Measurements from ENCODE around the gene TMEM222. TPM values are rescaled to one million over a fixed set of nuclear protein-coding genes. Genes with fewer than 3 reads are reported as not detected.
"Not testable (repeated sequence)": the region's sequence is repeated elsewhere in the genome, so short reads cannot be mapped to it uniquely, and the experiment has no call there.

The TMEM222 gene
- total RNA-seq, 1 donor from 2014 or later = 46.7 TPM

- Mint-ChIP-seq H3K4me1 (no peaks in the 10 kb centered on the region), H3K36me3 (ENCODE audit: low read depth) (no peaks in the 10 kb centered on the region), H3K9me3 (no peaks in the 10 kb centered on the region), H3K4me3 (no peak overlapping the region), H3K27ac (ENCODE audit: unreplicated experiment) (no peak overlapping the region), H3K27me3 (ENCODE audit: low read depth) (peaks cover 22% of the 10 kb centered on the region)
- no peak for DNase-seq (ENCODE audit: low read depth, low spot score)
- TF ChIP-seq CTCF (conservative IDR thresholded peaks at IDR 0.05) = no peak
Observed at GRCh38 chr1:27381969-27382762, 60.2 kb downstream of the TMEM222 start.

GRCh38 chr1:27383039-27383605 is 61.2 kb downstream of the TMEM222 start, which contains the start of gene CD164L2:
CD164L2 (minus strand) TSS chr1:27383333; CDS start chr1:27383239, 94 bp downstream.
- H3K4me3 Mint-ChIP-seq = no peak within 1 kb of the TSS
- TF ChIP-seq CTCF (conservative IDR thresholded peaks at IDR 0.05) = no peak
- peaks cover 22% of the 10 kb centered on the region for H3K27me3 Mint-ChIP-seq (ENCODE audit: low read depth)
- H3K9me3 Mint-ChIP-seq = no peaks in the 10 kb centered on the region
- no peaks in the 10 kb centered on the region for H3K36me3 Mint-ChIP-seq (ENCODE audit: low read depth)
- DNase-seq (ENCODE audit: low read depth, low spot score) = no peak
- no peaks in the 10 kb centered on the region for H3K4me1 Mint-ChIP-seq
- H3K27ac Mint-ChIP-seq (ENCODE audit: unreplicated experiment) = no peak within 1 kb of the TSS

- Mint-ChIP-seq H3K27ac (ENCODE audit: unreplicated experiment) (no peak overlapping the region), H3K27me3 (ENCODE audit: low read depth) (peaks cover 24% of the 10 kb centered on the region), H3K36me3 (ENCODE audit: low read depth) (no peaks in the 10 kb centered on the region), H3K4me3 (no peak overlapping the region), H3K9me3 (no peaks in the 10 kb centered on the region), H3K4me1 (no peaks in the 10 kb centered on the region)
- no peak for TF ChIP-seq CTCF (conservative IDR thresholded peaks at IDR 0.05)
- no peak for DNase-seq (ENCODE audit: low read depth, low spot score)
Observed at GRCh38 chr1:27383661-27384060, 61.7 kb downstream of the TMEM222 start.

GRCh38 chr1:27384797-27385196 is 62.8 kb downstream of the TMEM222 start:
- not testable (repeated sequence) for H3K9me3 Mint-ChIP-seq; H3K4me3 Mint-ChIP-seq; H3K27ac Mint-ChIP-seq (ENCODE audit: unreplicated experiment); H3K36me3 Mint-ChIP-seq (ENCODE audit: low read depth); DNase-seq (ENCODE audit: low read depth, low spot score); H3K4me1 Mint-ChIP-seq
- peaks cover 25% of the 10 kb centered on the region for H3K27me3 Mint-ChIP-seq (ENCODE audit: low read depth)

Other genes starting within 250 kb of the TMEM222 start
- gene SLC9A1, start 167.0 kb upstream of the TMEM222 start, total RNA-seq = 24.2 and 27.1 TPM in 2 replicates
- 25.5 and 26.5 TPM in 2 replicates for gene WDTC1, start 87.5 kb upstream of the TMEM222 start, total RNA-seq
- 0.72 and 1.4 TPM in 2 replicates for gene SYTL1, start 19.9 kb downstream of the TMEM222 start, total RNA-seq
- 12.9 and 13.6 TPM in 2 replicates for gene MAP3K6, start 44.8 kb downstream of the TMEM222 start, total RNA-seq
- gene FCN3, start 52.7 kb downstream of the TMEM222 start, total RNA-seq = not detected in 2 replicates
- not detected in 2 replicates for gene CD164L2, start 61.2 kb downstream of the TMEM222 start, total RNA-seq
- 6.1 and 7.0 TPM in 2 replicates for gene GPR3, start 70.5 kb downstream of the TMEM222 start, total RNA-seq
- 81.9 and 83.1 TPM in 2 replicates for gene WASF2, start 168.0 kb downstream of the TMEM222 start, total RNA-seq